ENCODE data around the gene MCFD2. TPM values are rescaled to one million over a fixed set of nuclear protein-coding genes. Genes with fewer than 3 reads are reported as not detected.

The MCFD2 gene
- 56.7 TPM for polyA plus RNA-seq (2013, experiment 1 of 2)
- 57.6 TPM for polyA plus RNA-seq (2013, experiment 2 of 2)

- Histone ChIP-seq H2BK12ac (ENCODE audit: low read length) (no peak within 1 kb of the TSS), H3K27me3 (ENCODE audit: control insufficient read depth in 3 of 3, insufficient read depth in 3 of 3, low read depth in 1 of 3, low read length in 3 of 3) (no peaks in the 10 kb centered on the region), H3K14ac (ENCODE audit: low read length) (peak within 1 kb of the TSS; percentile 22), H3K23ac (ENCODE audit: low read depth, low read length, poor library complexity) (peak within 1 kb of the TSS; percentile 93), H3K4me1 (ENCODE audit: control insufficient read depth in 2 of 2, insufficient read depth in 1 of 2, low read depth in 1 of 2, low read length in 2 of 2) (peaks cover 4 to 10% of the 10 kb centered on the region in 2 donors), H3K79me1 (ENCODE audit: low read depth, low read length) (peaks cover 5% of the 10 kb centered on the region), H4K8ac (ENCODE audit: low read depth, low read length) (peak within 1 kb of the TSS; percentile 20), H2BK15ac (ENCODE audit: low read length) (no peak within 1 kb of the TSS), H3K27ac (replicated peaks; ENCODE audit: low read length) (peak within 1 kb of the TSS; percentile 98), H2AK5ac (ENCODE audit: low read depth, low read length) (peak within 1 kb of the TSS; percentile 64), H2AFZ (ENCODE audit: low read length) (peak within 1 kb of the TSS; percentile 95), H3K4me2 (ENCODE audit: insufficient read depth, low read length, poor library complexity, severe bottlenecking) (peak within 1 kb of the TSS; percentile 85), H3K4me3 (ENCODE audit: low read length in 2 of 2) (peak within 1 kb of the TSS; percentile 84 to 97), H3K9me3 (replicated peaks in 1 of 2; ENCODE audit: control insufficient read depth in 2 of 2, insufficient read depth in 1 of 2, low read depth in 1 of 2, low read length in 2 of 2) (no peaks in the 10 kb centered on the region), H2BK5ac (ENCODE audit: low read length) (peak within 1 kb of the TSS; percentile 83), H4K91ac (ENCODE audit: low read depth, low read length, poor library complexity) (no peak within 1 kb of the TSS), H3K4ac (ENCODE audit: low read length) (peak within 1 kb of the TSS; percentile 19), H2BK120ac (ENCODE audit: low read depth, low read length) (peak within 1 kb of the TSS; percentile 19), H3K9ac (ENCODE audit: low read depth, low read length, poor library complexity) (peak within 1 kb of the TSS; percentile 91), H3K18ac (ENCODE audit: low read length) (peak within 1 kb of the TSS; percentile 96), H3K36me3 (replicated peaks in 1 of 2; ENCODE audit: control insufficient read depth in 2 of 2, insufficient read depth in 2 of 2, low read length in 2 of 2) (peaks cover 0 to 24% of the 10 kb centered on the region in 2 donors)
- no peak for DNase-seq (ENCODE audit: low spot score)
- no CpG with 5 or more reads among the region's 38 CpGs for WGBS, 2 donors (ENCODE audit: extremely low coverage in 2 of 2, insufficient read length in 2 of 2, insufficient replicate concordance in 1 of 2)
These were observed at the start of gene MCFD2 for GRCh38 chr2:46915281-46915810. MCFD2 (minus strand) TSS chr2:46915806; CDS start chr2:46909171, 6,635 bp downstream.

DNA sequence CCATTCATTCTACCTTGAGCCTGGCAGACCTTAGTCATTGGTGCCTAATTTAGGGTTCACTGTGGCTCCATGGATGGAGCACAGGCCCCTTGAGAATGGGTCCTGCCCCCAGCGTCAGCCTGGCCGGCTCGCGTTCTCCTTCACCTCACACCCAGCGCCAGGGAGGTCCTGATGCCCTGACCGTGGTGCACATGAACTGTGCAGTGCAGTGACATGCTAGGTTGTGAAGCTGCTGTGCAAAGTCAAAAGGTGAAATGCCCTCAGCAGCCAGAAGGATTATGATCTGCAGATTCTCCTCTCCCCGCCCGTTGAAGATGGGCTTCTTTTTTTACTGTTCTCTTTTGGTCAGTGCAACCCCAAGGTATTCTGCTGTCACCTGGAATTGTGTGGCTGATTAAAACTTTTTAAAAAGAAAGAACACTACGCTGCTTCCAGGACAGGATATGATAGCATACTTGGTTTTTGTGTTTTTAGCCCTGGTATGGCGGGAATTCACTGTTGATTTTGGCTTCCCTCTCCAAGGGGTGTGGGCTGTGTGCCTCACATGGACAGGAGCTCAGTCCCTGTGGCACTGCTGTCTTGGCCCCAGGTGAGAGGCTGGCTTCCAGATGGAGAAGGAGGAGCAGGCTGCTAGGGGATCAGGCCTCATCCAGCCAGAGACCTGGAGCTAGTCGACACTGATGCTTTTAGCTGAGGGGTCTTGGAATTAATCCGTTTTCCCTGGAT, 49.4 kb upstream of the MCFD2 start:
- Histone ChIP-seq H3K23ac (ENCODE audit: low read depth, low read length, poor library complexity) (peak overlapping the region; percentile 15), H3K4me1 (ENCODE audit: control insufficient read depth in 2 of 2, insufficient read depth in 1 of 2, low read depth in 1 of 2, low read length in 2 of 2) (peaks cover 0 to 4% of the 10 kb centered on the region in 2 donors), H3K4me3 (ENCODE audit: low read length in 2 of 2) (no peak overlapping the region), H2BK5ac (ENCODE audit: low read length) (no peak overlapping the region), H3K4ac (ENCODE audit: low read length) (no peak overlapping the region), H3K18ac (ENCODE audit: low read length) (peak overlapping the region; percentile 31), H3K27ac (replicated peaks; ENCODE audit: low read length) (no peak overlapping the region), H2BK12ac (ENCODE audit: low read length) (no peak overlapping the region), H3K9ac (ENCODE audit: low read depth, low read length, poor library complexity) (no peak overlapping the region), H3K36me3 (replicated peaks in 1 of 2; ENCODE audit: control insufficient read depth in 2 of 2, insufficient read depth in 2 of 2, low read length in 2 of 2) (peaks cover 3 to 4% of the 10 kb centered on the region in 2 donors), H3K9me3 (replicated peaks in 1 of 2; ENCODE audit: control insufficient read depth in 2 of 2, insufficient read depth in 1 of 2, low read depth in 1 of 2, low read length in 2 of 2) (no peaks in the 10 kb centered on the region), H2AK5ac (ENCODE audit: low read depth, low read length) (no peak overlapping the region), H2AFZ (ENCODE audit: low read length) (no peak overlapping the region), H4K8ac (ENCODE audit: low read depth, low read length) (no peak overlapping the region), H4K91ac (ENCODE audit: low read depth, low read length, poor library complexity) (no peak overlapping the region), H3K4me2 (ENCODE audit: insufficient read depth, low read length, poor library complexity, severe bottlenecking) (no peak overlapping the region), H2BK120ac (ENCODE audit: low read depth, low read length) (no peak overlapping the region), H3K27me3 (ENCODE audit: control insufficient read depth in 3 of 3, insufficient read depth in 3 of 3, low read depth in 1 of 3, low read length in 3 of 3) (no peaks in the 10 kb centered on the region), H2BK15ac (ENCODE audit: low read length) (no peak overlapping the region), H3K79me1 (ENCODE audit: low read depth, low read length) (peaks cover under 1% of the 10 kb centered on the region), H3K14ac (ENCODE audit: low read length) (no peak overlapping the region)
- no CpG with 5 or more reads among the region's 12 CpGs for WGBS, 2 donors (ENCODE audit: extremely low coverage in 2 of 2, insufficient read length in 2 of 2, insufficient replicate concordance in 1 of 2)
- no peak for DNase-seq (ENCODE audit: low spot score)

DNA sequence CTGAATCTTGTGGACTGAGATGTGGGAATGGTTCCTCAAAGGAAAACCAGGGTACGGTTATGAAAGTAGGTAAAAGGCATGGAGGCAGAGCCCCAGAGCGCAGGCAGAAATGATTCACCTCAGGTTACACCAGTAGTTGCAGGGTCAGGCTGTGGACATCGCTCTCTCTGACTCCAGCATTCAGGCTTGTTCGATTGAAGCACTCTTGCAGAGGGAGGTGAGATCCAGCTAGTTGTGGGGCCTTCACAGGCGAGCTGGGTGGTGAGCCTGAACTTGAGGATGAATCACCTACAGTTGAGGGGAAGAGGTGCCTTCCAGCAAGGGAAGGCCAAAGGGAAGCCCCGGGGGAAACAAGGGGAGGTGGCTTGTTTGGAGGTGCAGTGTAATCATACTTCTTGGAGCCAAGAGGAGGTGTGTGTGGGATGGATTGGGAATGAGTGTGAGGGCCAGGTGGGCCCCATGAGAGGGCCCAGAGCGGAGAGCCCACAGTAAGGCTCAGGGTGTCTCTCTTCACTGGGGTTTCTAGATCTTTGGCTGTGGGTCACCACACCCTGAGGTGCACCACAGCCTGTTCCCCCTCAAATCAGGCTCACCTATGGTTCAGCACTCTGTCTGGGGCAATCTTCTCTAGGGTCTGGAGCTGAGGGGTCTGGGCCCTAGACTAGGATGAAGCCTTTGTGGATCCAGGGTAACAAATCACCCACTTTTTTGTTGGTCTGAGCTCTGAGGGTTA, 48.5 kb upstream of the MCFD2 start:
- H2BK15ac ChIP-seq (ENCODE audit: low read length), result no peak overlapping the region
- H3K36me3 ChIP-seq (replicated peaks in 1 of 2; ENCODE audit: control insufficient read depth in 2 of 2, insufficient read depth in 2 of 2, low read length in 2 of 2), result peaks cover 5% of the 10 kb centered on the region in 2 donors
- H3K23ac ChIP-seq (ENCODE audit: low read depth, low read length, poor library complexity), result no peak overlapping the region
- H2BK12ac ChIP-seq (ENCODE audit: low read length), result no peak overlapping the region
- H2AK5ac ChIP-seq (ENCODE audit: low read depth, low read length), result no peak overlapping the region
- no peaks in the 10 kb centered on the region for H3K79me1 ChIP-seq (ENCODE audit: low read depth, low read length)
- no CpG with 5 or more reads among the region's 7 CpGs for WGBS, 2 donors (ENCODE audit: extremely low coverage in 2 of 2, insufficient read length in 2 of 2, insufficient replicate concordance in 1 of 2)
- no peak overlapping the region for H2AFZ ChIP-seq (ENCODE audit: low read length)
- no peak overlapping the region for H3K18ac ChIP-seq (ENCODE audit: low read length)
- no peak overlapping the region for H3K4me3 ChIP-seq (ENCODE audit: low read length in 2 of 2)
- H3K9ac ChIP-seq (ENCODE audit: low read depth, low read length, poor library complexity), result no peak overlapping the region
- no peaks in the 10 kb centered on the region for H3K9me3 ChIP-seq (replicated peaks in 1 of 2; ENCODE audit: control insufficient read depth in 2 of 2, insufficient read depth in 1 of 2, low read depth in 1 of 2, low read length in 2 of 2)
- H3K14ac ChIP-seq (ENCODE audit: low read length), result no peak overlapping the region
- H3K4ac ChIP-seq (ENCODE audit: low read length), result no peak overlapping the region
- H2BK120ac ChIP-seq (ENCODE audit: low read depth, low read length), result no peak overlapping the region
- no peak for DNase-seq (ENCODE audit: low spot score)
- H4K91ac ChIP-seq (ENCODE audit: low read depth, low read length, poor library complexity), result no peak overlapping the region
- H2BK5ac ChIP-seq (ENCODE audit: low read length), result no peak overlapping the region
- no peak overlapping the region for H3K4me2 ChIP-seq (ENCODE audit: insufficient read depth, low read length, poor library complexity, severe bottlenecking)
- no peak overlapping the region for H4K8ac ChIP-seq (ENCODE audit: low read depth, low read length)
- H3K27me3 ChIP-seq (ENCODE audit: control insufficient read depth in 3 of 3, insufficient read depth in 3 of 3, low read depth in 1 of 3, low read length in 3 of 3), result no peaks in the 10 kb centered on the region
- peaks cover 0 to 4% of the 10 kb centered on the region in 2 donors for H3K4me1 ChIP-seq (ENCODE audit: control insufficient read depth in 2 of 2, insufficient read depth in 1 of 2, low read depth in 1 of 2, low read length in 2 of 2)
- no peak overlapping the region for H3K27ac ChIP-seq (replicated peaks; ENCODE audit: low read length)

- no peaks in the 10 kb centered on the region for H3K27me3 ChIP-seq (ENCODE audit: control insufficient read depth in 3 of 3, insufficient read depth in 3 of 3, low read depth in 1 of 3, low read length in 3 of 3)
- H2AFZ ChIP-seq (ENCODE audit: low read length), result no peak overlapping the region
- H3K23ac ChIP-seq (ENCODE audit: low read depth, low read length, poor library complexity), result no peak overlapping the region
- no peak overlapping the region for H2BK12ac ChIP-seq (ENCODE audit: low read length)
- H3K4ac ChIP-seq (ENCODE audit: low read length), result no peak overlapping the region
- no peak overlapping the region for H3K4me2 ChIP-seq (ENCODE audit: insufficient read depth, low read length, poor library complexity, severe bottlenecking)
- H2AK5ac ChIP-seq (ENCODE audit: low read depth, low read length), result no peak overlapping the region
- H3K9me3 ChIP-seq (replicated peaks in 1 of 2; ENCODE audit: control insufficient read depth in 2 of 2, insufficient read depth in 1 of 2, low read depth in 1 of 2, low read length in 2 of 2), result no peaks in the 10 kb centered on the region
- no peak overlapping the region for H3K9ac ChIP-seq (ENCODE audit: low read depth, low read length, poor library complexity)
- H3K4me1 ChIP-seq (ENCODE audit: control insufficient read depth in 2 of 2, insufficient read depth in 1 of 2, low read depth in 1 of 2, low read length in 2 of 2), result peaks cover 0 to 4% of the 10 kb centered on the region in 2 donors
- no peak overlapping the region for H4K8ac ChIP-seq (ENCODE audit: low read depth, low read length)
- H3K27ac ChIP-seq (replicated peaks; ENCODE audit: low read length), result no peak overlapping the region
- no peak overlapping the region for H3K18ac ChIP-seq (ENCODE audit: low read length)
- H3K4me3 ChIP-seq (ENCODE audit: low read length in 2 of 2), result no peak overlapping the region
- DNase-seq (ENCODE audit: low spot score), result no peak
- no peak overlapping the region for H3K14ac ChIP-seq (ENCODE audit: low read length)
- H4K91ac ChIP-seq (ENCODE audit: low read depth, low read length, poor library complexity), result no peak overlapping the region
- no peak overlapping the region for H2BK5ac ChIP-seq (ENCODE audit: low read length)
- peaks cover 10 to 14% of the 10 kb centered on the region in 2 donors for H3K36me3 ChIP-seq (replicated peaks in 1 of 2; ENCODE audit: control insufficient read depth in 2 of 2, insufficient read depth in 2 of 2, low read length in 2 of 2)
- no peaks in the 10 kb centered on the region for H3K79me1 ChIP-seq (ENCODE audit: low read depth, low read length)
- WGBS, 2 donors (ENCODE audit: extremely low coverage in 2 of 2, insufficient read length in 2 of 2, insufficient replicate concordance in 1 of 2), result no CpG with 5 or more reads among the region's 4 CpGs
- H2BK120ac ChIP-seq (ENCODE audit: low read depth, low read length), result no peak overlapping the region
- no peak overlapping the region for H2BK15ac ChIP-seq (ENCODE audit: low read length)
These were observed 47.6 kb upstream of the MCFD2 start for GRCh38 chr2:46963210-46963609.

Data from neuronal stem cell (in vitro differentiated cells).